HG03460 (cell line): ENCODE measurements around the gene FOXJ1.

Experiments used
- ATAC-seq: cut with Tn5 transposase; IDR thresholded peaks from one replicate; pipeline ENCODE4 v1.9.1; 2021; ENCODE audit not compliant: unreplicated experiment

Gene FOXJ1

GRCh38 chr17:76161619-76162266, 20.7 kb upstream of the FOXJ1 start:
- no peak for ATAC-seq

GRCh38 chr17:76160896-76161528, 20.0 kb upstream of the FOXJ1 start:
- ATAC-seq = no peak

- ATAC-seq = no peak
Measured at GRCh38 chr17:76159157-76159556, 18.1 kb upstream of the FOXJ1 start.

- no peak for ATAC-seq
Measured at GRCh38 chr17:76157759-76158158, 16.7 kb upstream of the FOXJ1 start.

GRCh38 chr17:76156662-76156991, 15.6 kb upstream of the FOXJ1 start:
- ATAC-seq = no peak

- ATAC-seq = no peak
Measured at GRCh38 chr17:76155988-76156661, 15.1 kb upstream of the FOXJ1 start.

GRCh38 chr17:76154936-76155845, 14.1 kb upstream of the FOXJ1 start:
- ATAC-seq = no peak

GRCh38 chr17:76154292-76154691, 13.2 kb upstream of the FOXJ1 start:
- ATAC-seq = no peak

- no peak for ATAC-seq
Measured at GRCh38 chr17:76153640-76154039, 12.6 kb upstream of the FOXJ1 start.

- ATAC-seq = no peak
Measured at GRCh38 chr17:76153202-76153601, 12.2 kb upstream of the FOXJ1 start.

GRCh38 chr17:76152591-76152990, 11.5 kb upstream of the FOXJ1 start:
- no peak for ATAC-seq

GRCh38 chr17:76151896-76152454, 10.9 kb upstream of the FOXJ1 start:
- ATAC-seq = no peak

- no peak for ATAC-seq
Measured at GRCh38 chr17:76150712-76151622, 9.9 kb upstream of the FOXJ1 start.

- ATAC-seq = no peak
Measured at GRCh38 chr17:76149214-76149613, 8.2 kb upstream of the FOXJ1 start.

GRCh38 chr17:76148015-76148326, 6.9 kb upstream of the FOXJ1 start:
- ATAC-seq = no peak

GRCh38 chr17:76147211-76148014, 6.4 kb upstream of the FOXJ1 start:
- no peak for ATAC-seq

GRCh38 chr17:76146053-76146851, 5.2 kb upstream of the FOXJ1 start:
- no peak for ATAC-seq

- ATAC-seq = no peak
Measured at GRCh38 chr17:76145231-76146052, 4.4 kb upstream of the FOXJ1 start.
